ENCODE results near the gene SPRED3.
"Not testable (repeated sequence)": the region's sequence is repeated elsewhere in the genome, so short reads cannot be mapped to it uniquely, and the experiment has no call there.

The SPRED3 gene, protein sequence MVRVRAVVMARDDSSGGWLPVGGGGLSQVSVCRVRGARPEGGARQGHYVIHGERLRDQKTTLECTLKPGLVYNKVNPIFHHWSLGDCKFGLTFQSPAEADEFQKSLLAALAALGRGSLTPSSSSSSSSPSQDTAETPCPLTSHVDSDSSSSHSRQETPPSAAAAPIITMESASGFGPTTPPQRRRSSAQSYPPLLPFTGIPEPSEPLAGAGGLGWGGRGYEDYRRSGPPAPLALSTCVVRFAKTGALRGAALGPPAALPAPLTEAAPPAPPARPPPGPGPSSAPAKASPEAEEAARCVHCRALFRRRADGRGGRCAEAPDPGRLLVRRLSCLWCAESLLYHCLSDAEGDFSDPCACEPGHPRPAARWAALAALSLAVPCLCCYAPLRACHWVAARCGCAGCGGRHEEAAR

DNA sequence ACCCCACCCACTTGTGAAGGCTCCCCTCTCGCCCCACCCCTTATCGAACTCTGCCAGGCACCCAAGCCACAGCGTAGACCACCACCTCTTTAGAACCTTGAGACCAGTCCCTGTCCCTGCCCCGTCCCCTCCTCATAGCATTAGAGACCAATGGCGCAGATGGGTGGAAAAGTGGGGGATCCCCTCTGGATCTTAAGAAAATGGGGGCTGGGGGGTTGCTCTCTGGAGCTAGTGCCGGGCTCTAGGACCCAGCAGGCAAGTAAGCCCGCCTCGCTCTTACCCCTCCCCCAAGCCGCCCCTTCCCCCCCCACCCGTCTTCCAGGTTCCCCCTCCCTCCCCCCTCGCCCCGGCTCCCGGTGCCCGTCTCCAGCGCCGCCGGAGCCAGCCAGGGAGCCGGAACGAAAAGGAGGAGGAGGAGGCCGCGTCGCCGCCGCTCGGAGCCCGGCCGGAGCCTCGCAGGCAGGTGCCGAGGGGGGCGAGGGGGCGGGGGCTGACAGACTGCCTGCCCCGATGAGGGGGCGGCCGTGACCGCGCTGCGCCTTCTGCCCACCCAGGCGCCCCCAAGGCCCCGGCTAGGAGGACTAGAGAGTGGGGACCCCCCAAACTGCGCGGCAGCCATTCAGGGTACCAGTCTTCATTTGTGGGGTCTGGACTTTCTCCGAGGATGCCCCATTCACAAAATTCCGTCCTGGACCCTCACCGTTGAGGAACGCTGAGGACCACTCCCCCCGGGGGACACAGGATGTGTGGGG is at the start of gene SPRED3:
Gene SPRED3, plus strand, starts transcription at position 349 of the 752 bp plus-strand sequence. CDS start 1,606 bp downstream, outside the sequence.
- no peak for DNase-seq

DNA sequence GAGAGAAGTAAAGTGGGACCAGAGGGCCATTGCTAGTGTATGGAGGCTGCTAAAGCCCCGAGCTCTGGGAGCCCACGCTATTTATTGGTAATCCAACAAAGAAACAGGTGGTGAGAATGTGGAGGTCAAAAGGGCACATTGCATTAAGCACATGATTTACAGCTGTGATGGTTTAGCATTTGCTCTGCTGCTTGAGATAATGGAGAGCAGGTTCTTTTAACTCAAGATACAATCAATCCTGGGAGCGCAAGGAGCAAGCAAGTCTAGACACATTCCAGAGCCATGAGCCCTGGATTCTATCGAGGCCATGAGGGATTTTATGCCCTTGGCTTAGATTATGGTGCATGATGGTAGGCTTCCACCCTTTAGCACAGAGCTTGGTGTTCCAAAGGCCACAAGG is 49.5 kb upstream of the SPRED3 start:
- not testable (repeated sequence) for DNase-seq

DNA sequence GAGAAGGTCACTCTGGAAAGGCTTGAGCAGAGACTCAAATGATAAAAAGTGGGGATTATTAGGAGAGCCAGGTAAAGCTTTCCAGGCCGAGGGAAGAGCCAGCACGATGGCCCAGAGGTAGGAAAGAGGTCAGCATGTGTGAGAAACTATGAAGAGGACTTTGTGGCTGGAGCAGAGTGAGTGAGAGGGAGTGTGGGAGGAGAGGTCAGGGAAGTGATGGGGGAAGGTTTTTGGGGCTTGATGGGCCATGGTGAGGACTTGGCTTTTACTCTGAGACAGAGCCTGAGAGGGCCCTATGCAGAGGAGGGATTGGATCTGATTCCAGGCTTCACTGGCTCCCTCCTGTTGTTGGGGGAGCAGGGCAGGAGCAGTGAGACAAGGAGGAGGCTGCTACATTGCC is 47.6 kb upstream of the SPRED3 start:
- no peak for DNase-seq

DNA sequence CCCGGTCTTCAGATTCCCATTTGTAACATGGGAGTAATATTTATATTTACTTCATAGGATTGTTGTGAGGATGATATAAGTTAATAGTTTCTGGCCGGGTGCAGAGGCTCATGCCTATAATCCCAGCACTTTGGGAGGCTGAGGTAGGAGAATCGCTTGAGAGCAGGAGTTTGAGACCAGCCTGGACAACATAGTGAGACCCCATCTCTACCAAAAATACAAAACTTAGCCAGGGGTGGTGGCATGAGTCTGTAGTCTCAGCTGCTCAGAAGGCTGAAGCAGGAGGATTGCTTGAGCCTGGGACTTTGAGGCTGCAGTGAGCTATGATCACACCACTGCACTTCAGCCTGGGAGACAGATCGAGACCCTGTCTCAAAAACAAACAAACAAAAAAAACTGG is 41.7 kb upstream of the SPRED3 start:
- DNase-seq, result no peak

DNA sequence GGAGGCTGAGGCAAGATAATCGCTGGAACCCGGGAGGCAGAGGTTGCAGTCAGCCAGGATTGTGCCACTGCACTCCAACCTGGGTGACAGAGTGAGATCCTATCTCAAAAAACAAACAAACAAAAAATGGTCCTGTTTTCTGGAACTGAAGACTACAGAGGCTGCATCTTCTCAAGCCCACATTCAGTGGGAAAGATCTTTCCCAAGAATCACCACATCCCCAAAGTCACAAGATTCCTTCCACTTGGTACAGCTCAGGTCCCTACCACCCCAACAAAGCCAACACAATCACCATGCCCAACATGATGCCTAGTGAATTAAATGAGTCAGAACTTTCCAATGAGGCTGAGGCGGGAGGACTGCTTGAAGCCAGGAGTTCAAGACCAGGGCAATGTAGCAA is 37.6 kb upstream of the SPRED3 start:
- DNase-seq, result no peak

DNA sequence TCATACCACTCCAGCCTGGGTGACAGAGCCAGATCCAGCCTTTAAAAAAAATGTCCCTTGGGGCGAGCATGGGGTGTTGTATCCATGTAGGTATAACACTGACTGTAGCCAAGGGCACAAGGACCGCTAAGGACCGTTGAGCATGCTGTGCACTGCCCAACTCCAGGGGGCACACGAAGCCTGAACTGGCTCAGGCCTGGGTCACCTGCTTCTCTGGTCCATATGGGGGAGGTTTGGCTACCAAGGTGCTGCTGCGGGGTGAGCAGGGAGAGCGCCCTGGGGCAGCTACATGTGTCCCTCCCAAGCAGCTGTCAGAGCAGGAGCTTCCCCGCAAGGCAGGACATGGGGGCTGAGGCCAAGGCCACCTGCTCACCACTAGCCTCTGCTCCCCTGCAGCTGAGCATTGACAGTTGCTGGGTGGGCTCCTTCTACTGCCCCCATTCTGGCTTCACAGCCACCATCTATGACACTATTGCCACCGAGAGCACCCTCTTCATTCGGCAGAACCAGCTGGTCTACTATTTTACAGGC is 36.6 kb upstream of the SPRED3 start:
- no peak for DNase-seq

DNA sequence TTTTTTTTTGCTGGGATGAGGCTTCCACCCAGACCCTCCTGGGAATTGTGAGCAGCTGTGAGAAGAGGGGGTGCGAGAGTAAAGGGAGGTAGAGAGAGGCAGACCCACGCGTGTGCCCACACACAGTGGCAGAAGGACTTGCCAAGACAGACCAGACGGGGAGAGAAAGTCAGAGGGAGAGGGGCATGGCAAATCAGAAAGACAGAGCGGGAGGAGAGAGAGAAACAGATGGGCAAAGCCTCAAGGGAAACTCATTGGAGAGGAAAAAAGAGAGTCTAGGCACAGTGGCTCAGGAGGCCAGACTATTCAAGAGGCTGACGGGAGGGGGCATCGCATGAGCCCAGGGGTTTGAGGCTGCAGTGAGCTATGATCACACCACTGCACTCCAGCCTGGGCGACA is 35.9 kb upstream of the SPRED3 start:
- DNase-seq, result no peak

DNA sequence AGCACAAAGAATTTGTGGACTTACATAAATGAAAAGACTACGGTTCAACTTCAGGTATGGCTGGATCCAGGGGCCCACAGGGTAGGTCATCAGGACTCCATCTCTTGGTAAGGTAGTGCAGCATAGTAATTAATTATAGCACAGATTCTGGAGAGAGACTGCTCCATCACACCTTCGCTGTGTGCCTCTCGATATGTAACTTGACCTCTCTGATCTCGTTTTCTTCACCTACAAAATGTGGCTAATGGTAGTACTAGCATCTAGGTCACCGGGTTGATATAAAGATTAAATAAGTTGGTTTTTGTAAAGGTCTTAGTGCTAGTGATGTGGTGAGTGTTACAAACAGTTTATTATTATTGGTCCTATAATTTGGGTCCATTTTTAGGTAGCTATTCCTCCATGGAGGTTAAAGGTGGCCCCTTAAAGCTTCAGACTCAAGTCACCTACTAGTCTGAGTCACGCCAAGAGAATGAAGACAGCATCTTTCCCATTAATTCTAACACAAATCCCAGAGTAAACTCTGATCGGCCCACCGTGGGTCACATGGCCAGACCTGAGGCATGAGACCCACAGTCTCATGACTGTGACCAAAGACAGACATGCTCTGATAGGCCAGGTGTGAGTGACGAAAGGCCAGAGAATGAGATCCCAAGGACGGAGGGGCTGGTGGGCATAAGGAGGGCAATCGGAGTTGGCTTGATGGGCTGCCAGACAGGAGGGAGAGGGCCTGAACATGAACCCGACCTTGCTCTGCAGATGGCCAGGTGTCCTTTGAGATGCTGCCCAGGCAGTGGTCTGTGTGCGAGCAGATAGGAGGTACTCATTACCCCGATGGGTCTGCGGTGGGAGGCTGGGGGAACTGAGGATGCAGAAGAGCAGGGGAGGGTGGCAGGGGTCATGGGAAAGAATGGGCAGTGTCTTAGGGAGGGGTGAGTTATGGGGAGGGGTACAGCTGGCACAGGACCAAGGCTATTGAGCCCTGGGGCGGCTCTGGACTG is 32.5 kb upstream of the SPRED3 start:
- no peak for DNase-seq

DNA sequence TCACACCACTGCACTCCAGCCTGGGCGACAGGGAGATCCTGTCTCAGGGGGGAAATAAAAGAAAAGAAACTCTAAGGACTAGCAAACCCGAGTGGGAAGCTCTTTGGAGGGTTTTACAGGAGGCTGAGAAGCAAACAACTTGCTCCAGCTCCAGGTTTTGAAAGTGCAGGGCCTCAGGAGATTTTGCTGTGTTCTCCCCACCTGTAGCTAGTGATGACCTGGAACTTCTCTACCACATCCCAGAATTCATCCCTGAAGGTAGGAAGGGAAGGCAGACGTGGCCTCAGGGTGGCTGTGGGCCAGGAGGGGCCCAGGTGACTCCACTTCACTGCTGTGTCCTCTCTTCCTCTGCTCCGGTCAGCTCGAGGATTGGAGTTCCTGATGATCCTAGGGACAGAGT is 30.4 kb upstream of the SPRED3 start:
- DNase-seq, result no peak

DNA sequence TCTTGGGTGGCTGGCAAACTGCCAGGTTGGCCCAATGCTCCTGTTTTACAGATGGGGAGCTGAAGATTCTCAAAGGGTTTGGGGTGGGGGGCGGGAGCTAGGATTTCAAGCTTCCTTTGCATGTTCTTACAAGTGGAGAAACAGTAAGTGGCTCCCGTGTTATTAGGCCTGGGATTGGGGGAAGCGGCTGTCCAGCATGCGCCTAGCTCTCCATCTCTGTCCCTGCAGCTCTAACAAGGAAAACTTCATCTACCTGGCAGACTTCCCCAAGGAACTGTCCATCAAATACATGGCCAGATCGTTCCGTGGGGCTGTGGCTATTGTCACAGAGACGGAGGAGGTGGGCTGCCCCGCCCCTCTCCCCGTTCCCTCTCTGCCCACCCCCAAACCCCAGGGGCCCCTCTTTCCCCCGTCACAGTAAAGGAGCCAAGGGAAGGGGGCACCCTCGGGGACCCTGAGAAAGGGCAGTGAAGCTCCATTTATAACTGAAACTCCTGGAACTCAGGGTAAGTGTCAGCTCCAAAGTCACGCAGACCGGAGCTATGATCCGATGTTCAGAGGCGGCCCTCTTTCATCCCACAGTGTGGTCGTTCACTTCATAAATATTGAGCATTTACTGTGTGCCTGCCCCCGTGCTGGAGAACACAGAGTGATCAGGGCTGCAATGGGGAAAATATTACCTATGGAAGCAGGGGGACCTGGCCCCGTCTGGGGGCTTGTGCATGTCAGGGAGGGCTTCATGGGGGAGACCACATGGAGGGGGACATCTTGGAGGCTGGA is 29.1 kb upstream of the SPRED3 start:
- DNase-seq, result no peak

DNA sequence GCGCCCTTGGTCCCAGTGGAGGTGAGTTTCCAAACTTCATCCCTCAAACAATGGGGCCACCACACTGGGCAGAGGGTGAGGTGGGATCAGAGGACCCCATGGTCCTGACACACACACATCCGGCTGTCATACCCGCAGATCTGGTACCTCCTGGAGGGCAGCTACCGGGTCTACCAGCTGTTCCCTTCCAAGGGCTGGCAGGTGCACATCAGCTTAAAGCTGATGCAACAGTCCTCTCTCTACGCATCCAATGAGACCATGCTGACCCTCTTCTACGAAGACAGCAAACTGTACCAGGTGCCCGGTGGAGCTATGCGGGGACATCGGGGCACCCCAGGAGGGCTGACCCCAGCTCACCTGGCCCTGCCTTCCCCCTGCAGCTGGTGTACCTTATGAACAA is 28.1 kb upstream of the SPRED3 start:
- no peak for DNase-seq

DNA sequence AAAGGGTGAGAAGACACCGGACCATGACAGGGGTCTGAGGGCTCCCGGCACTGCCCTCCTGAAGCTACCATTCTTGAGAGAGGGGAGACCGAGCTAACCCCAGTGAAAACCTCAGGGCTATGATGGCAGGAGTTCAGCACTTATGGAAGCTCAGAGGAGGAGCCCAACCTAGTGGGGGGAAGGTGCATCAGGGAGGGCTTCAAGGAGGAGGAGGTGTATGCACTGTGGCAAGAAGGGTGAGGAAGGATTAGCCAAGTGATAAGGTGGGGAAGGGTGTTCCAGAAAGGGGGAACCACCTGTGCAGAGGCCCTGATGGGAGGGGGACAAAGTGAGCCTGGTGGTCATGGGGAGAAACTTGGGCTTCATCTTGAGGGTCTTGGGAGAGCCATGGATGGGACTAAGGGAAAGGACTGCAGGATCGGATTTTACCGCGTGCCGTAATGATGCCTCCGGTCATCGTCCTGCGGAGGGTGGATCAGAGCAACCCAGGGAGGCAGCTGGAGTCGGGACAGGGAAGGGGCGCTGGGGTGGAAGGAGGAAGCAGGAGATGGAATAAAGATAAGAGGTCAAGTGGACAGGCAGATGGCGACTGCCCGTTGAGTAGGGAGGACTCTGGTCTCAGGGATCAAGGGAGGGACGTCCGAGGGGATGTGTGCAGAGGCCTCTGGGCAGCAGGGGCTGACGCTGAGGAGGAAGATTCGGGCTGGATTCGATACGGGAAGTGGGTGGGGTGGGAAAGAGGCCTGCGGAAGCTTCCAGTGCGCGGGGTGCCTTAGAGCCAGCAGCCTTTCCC is 27.5 kb upstream of the SPRED3 start:
- DNase-seq, result peak; percentile 58

DNA sequence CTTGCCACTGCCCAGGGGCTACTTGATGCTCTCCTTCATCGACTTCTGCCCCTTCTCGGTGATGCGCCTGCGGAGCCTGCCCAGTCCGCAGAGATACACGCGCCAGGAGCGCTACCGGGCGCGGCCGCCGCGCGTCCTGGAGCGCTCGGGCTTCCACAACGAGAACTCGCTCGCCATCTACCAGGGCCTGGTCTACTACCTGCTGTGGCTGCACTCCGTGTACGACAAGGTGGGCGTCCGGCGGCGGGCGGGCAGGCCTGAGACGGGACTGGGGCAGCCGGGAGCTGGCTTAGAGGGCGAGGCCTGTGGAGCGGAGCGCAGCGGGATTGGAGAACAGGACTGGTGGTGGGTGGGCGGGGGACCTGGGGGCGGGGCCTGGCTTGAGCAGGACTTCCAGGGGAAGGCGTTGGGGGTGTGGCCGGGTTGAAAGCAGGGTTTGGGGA is 26.8 kb upstream of the SPRED3 start:
- DNase-seq, result peak; percentile 71

DNA sequence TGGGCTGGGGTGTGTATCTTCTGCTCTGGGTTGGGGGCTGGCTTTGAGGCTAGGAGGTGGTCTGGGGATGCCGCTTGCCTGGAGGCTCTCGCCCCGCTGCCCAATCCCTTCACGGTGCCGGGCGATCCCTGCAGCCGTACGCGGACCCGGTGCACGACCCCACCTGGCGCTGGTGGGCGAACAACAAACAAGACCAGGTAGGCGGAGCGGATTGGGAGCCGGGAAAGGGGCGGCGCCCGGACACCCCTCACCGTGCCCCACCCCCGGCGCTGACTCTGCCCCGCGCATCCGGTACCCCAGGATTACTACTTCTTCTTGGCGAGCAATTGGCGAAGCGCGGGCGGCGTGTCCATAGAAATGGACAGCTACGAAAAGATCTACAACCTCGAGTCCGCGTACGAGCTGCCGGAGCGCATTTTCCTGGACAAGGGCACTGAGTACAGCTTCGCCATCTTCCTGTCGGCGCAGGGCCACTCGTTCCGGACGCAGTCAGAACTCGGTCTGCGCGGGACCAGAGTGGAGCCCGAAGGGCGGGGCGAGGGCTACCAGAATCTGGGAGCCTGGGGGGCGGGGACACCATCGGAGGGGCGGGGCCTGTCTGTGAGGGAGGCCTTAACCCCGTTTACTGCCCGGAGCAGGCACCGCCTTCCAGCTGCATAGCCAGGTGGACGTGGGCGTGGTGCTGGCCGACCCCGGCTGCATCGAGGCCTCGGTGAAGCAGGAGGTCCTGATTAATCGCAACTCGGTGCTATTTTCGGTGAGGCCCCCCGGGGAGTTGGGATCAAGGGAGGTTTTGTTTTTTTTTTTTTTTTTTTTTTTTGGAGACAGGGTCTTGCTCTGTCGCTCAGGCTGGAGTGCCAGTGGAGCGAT is 26.2 kb upstream of the SPRED3 start:
- DNase-seq, result peak; percentile 41

DNA sequence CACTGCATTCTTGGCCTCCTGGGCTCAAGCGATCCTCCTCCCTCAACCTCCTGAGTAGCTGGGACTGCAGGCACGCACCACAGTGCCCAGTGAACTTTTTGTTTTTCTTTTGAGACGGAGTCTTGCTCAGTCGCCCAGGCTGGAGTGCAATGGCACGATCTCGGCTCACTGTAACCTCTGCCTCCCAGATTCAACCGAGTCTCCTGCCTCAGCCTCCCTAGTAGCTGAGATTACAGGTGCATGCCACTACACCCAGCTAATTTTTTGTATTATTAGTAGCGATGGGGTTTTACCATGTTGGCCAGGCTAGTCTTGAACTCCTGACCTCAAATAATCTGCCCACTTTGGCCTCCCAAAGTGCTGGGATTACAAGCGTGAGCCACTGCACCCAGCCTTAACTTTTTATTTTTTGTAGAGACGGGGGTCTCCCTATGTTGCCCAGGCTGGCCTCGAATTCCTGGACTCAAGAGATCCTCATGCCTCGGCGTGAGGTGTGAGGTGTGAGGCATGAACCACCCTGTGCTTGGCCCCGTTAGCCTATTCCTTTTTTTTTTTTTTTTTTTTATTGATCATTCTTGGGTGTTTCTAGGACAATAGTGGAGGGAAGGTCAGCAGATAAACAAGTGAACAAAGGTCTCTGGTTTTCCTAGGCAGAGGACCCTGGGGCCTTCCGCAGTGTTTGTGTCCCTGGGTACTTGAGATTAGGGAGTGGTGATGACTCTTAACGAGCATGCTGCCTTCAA is 25.4 kb upstream of the SPRED3 start:
- DNase-seq, result not testable (repeated sequence)

DNA sequence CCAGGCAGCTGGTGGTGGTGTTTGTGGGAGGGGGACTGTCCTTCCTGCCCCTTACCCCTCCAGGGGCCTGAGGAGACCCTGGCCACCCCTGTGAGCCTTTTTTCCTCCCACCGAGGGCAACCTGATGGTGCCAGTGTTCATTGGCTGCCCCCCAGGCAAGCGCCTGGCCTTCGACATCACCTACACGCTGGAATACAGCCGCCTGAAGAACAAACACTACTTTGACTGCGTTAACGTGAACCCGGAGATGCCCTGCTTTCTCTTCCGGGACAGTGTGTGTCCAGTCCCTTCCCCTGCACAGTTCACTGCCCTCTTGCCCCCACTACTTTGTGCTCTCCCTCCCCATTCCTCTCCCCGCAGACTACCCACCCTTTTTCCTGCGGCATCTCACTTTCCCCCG is 21.5 kb upstream of the SPRED3 start:
- DNase-seq, result no peak

DNA sequence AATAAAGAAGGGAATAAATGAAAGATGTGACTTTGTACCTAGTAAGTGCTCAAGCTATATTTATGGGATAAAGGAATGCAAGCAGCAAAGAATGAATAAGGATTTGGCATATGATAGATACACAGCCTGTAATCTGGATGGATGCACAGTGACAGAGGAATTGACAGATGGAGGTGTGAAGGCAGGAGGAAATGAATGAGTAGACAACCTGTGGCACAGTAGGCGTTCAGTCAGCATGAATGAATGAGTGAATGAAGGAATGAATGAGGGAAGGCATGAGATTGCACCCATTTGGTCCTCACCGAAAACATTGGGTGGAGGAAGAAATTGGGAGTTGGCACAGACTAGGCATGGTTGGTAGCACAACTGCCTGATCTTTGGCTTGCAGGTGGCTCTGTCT is 18.9 kb upstream of the SPRED3 start:
- DNase-seq, result no peak

DNA sequence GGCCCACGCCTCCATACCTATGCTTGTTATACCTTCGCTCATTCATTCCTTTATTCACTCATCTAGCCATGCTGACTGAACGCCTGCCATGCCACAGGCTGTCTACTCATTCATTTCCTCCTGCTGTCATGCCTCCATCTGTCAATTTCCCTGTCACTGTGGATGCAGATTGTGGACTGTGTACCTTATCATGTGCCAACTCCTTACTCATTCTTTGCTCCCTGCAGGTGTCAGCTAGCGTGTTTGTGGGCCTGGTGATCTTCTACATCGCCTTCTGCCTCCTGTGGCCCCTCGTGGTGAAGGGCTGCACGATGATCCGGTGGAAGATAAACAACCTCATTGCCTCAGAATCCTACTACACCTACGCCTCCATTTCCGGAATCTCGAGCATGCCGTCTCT is 18.2 kb upstream of the SPRED3 start:
- no peak for DNase-seq

DNA sequence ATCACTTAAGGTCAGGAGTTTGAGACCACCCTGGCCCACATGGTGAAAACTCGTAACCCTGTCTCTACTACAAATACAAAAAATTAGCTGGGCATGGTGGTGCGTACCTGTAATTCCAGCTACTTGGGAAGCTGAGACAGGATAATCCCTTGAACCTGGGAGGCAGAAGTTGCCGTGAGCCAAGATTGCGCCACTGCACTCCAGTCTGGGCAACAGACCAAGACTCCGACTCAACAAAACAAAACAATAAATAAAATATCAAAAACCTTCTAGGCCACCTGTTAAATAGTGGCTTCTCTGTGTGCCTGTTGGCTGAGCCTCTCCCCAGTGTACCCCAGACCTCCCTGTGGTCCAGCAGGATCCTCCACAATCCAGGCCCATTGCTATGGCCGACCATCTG is 17.4 kb upstream of the SPRED3 start:
- DNase-seq, result no peak
